HG03097 (cell line): ENCODE data around the gene PCDHGB5.
"Not testable (repeated sequence)": the region's sequence is repeated elsewhere in the genome, so short reads cannot be mapped to it uniquely, and the experiment has no call there.

Source experiments
- ATAC-seq: cut with Tn5 transposase; IDR thresholded peaks from one replicate; pipeline ENCODE4 v1.9.1; 2021; ENCODE audit not compliant: unreplicated experiment, low FRiP score

Gene PCDHGB5

DNA sequence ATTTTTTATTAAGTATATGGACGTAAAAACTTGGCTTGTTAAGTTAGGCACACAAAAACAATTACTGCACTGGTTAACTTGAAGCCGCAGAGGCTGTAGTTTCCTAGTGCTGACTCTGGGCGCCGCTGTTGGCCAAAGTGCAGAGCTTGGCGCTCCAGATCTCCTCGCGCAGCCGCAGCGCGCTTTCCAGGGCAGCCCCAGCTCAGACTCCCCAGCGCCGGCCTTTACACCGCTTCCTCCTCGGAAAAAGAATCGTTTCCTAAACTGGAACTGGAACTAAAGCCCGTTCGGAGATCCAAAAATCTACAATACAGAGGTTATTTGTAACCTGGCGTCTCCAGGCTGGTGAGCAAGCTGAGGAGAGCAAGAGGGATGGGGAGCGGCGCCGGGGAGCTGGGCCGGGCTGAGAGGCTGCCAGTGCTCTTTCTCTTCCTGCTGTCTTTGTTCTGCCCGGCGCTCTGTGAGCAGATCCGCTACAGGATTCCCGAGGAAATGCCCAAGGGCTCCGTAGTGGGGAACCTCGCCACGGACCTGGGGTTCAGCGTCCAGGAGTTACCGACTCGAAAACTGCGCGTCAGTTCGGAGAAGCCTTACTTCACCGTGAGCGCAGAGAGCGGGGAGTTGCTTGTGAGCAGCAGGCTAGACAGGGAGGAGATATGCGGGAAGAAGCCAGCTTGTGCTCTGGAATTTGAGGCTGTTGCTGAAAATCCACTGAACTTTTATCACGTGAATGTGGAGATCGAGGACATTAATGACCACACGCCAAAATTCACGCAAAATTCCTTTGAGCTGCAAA is at the start of gene PCDHGB5:
PCDHGB5 (plus strand) TSS at position 192 of the 796 bp plus-strand sequence; CDS start at position 373, 181 bp downstream.
- ATAC-seq, result not testable (repeated sequence)

DNA sequence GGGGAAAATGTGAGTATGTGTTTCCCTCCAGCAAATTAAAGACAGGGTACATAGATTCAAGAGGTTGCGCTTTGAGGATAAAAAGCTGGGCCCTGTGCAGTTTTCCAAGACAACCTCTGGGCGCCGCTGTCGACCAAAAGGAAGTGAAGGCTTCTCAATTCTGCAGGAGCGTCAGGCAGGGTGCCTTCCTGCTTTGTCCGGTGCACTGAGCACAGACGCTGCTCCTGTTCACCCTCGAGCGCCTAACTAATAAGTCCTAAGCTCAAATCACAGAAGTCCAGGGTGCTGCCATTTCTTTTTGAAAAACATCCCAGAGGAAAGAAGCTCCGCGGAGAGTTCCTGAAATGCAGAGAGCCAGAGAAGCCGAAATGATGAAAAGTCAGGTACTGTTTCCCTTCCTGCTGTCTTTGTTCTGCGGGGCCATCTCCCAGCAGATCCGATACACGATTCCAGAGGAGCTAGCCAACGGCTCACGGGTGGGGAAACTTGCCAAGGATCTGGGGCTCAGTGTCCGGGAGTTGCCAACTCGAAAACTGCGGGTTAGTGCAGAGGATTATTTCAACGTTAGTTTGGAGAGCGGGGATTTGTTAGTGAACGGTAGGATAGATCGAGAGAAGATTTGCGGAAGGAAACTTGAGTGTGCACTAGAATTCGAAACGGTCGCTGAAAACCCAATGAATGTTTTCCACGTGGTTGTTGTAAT is 47.7 kb upstream of the PCDHGB5 start, which contains the start of gene PCDHGB1:
PCDHGB1 (plus strand) TSS at position 183 of the 703 bp plus-strand sequence; CDS start at position 345, 162 bp downstream.
- no peak for ATAC-seq

DNA sequence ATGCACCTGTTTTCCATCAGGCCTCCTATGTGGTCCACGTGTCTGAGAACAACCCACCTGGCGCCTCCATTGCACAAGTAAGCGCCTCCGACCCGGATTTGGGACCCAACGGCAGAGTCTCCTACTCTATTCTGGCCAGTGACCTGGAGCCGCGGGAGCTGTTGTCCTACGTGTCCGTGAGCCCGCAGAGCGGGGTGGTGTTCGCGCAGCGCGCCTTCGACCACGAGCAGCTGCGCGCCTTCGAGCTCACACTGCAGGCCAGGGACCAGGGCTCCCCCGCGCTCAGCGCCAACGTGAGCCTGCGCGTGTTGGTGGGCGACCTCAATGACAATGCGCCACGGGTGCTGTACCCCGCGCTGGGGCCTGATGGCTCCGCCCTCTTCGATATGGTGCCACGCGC is 46.2 kb upstream of the PCDHGB5 start:
- ATAC-seq, result no peak

DNA sequence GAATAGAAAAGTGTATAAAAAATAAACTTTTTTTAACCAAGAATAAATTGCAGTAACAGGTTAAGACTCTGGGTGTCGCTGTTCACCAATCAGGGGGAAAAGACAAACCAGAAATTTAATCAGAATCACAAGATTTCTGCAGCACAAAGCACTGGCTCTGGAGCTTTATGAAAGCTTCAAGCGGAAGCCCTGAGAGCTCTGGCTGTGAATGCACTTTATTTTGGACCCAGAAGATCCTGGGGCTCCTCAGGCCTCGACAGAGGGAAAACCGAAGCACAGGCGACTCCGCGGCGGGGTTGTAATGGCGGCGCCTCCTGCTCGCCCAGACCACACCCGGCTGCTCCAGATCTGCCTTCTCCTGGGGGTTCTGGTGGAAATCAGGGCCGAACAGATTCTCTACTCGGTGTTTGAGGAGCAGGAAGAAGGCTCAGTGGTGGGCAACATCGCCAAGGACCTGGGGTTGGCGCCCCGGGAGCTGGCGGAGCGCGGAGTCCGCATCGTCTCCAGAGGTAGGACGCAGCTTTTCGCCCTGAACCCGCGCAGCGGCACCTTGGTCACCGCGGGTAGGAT is 42.8 kb upstream of the PCDHGB5 start, which contains the start of gene PCDHGA4:
PCDHGA4 (plus strand) TSS at position 122 of the 570 bp plus-strand sequence; CDS start at position 209, 87 bp downstream.
- ATAC-seq, result no peak

DNA sequence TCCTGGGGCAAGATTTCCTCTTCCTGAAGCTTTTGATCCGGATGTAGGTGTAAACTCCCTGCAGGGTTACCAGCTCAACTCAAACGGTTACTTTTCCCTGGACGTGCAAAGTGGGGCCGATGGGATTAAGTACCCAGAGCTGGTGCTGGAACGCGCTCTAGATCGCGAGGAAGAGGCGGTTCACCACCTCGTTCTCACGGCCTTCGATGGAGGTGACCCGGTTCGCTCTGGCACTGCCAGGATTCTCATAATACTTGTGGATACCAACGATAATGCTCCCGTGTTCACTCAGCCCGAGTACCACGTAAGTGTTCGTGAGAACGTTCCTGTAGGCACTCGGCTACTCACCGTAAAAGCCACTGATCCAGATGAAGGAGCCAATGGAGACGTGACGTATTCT is 42.1 kb upstream of the PCDHGB5 start:
- no peak for ATAC-seq

DNA sequence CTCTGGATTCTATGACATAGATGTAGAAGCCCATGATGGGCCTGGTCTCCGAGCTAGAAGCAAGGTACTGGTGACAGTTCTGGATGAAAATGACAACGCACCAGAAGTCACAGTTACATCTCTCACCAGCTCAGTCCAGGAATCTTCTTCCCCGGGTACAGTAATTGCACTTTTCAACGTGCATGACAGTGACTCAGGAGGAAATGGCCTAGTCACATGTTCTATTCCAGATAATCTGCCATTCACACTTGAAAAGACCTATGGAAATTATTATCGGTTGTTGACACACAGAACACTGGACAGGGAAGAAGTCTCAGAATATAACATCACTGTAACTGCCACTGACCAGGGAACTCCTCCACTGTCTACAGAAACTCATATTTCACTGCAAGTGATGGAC is 41.6 kb upstream of the PCDHGB5 start:
- no peak for ATAC-seq

DNA sequence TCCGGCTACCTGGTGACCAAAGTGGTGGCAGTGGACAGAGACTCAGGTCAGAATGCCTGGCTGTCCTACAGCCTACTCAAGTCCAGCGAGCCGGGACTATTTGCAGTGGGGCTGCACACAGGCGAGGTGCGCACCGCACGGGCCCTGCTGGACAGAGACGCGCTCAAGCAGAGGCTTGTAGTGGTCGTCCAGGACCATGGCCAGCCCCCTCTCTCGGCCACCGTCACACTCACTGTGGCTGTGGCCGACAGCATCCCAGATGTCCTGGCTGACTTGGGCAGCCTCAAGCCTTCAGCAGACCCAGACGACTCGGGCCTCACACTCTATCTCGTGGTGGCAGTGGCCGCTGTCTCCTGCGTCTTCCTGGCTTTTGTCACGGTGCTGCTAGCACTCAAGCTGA is 40.8 kb upstream of the PCDHGB5 start:
- ATAC-seq, result no peak

DNA sequence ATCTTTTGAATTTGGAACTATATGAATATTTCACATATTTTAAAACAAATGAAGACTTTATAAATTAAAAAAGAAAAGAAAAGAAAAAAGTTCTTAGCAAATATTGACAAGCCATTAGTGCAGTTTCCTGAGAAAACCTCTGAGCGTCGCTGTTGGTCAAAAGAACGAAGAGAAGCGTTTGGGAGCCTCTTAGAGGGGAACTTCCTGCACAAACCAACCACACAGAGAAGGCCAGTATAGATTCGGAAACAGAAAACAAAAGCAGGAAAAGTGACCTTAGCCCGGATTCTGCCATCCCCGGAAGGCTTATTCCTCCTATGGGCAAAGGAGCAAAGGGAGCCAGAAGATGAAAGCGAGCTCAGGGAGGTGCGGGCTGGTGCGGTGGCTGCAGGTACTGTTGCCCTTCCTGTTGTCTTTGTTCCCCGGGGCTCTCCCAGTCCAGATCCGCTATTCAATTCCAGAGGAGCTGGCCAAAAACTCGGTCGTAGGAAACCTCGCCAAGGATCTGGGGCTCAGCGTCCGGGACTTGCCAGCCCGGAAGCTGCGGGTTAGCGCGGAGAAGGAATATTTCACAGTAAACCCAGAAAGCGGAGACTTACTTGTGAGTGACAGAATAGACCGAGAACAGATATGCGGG is 37.8 kb upstream of the PCDHGB5 start, which contains the start of gene PCDHGB2:
PCDHGB2 (plus strand) TSS at position 205 of the 637 bp plus-strand sequence; CDS start at position 347, 142 bp downstream.
- ATAC-seq, result no peak

DNA sequence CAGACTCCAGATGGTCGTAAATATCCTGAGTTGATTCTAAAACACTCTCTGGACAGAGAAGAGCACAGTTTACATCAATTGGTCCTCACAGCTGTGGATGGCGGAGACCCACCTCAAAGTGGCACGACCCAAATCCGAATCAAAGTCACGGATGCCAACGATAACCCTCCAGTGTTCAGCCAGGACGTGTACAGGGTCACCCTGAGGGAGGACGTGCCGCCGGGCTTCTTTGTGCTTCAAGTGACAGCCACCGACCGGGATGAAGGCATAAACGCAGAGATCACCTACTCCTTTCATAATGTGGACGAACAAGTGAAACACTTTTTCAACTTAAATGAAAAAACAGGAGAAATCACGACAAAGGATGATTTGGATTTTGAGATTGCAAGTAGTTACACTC is 37.1 kb upstream of the PCDHGB5 start:
- no peak for ATAC-seq

DNA sequence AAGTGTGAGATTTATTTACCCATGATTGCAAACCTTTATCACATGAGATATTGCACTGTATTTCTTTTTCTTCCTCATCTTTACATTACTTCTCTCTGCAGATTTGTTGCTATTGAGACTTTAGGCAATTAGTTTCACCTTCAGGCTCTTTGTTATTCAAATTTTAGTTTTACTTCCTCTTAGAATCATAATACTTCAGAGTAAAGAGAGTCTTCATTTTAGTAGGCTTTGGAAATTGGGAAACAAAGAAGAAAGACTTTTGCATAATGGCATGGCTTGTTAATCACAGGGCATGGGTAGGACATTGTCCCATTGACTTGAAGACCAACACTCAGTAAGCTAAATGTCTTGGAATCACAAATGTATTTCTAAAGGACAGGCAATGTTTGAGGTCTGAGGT is 35.0 kb upstream of the PCDHGB5 start:
- no peak for ATAC-seq

DNA sequence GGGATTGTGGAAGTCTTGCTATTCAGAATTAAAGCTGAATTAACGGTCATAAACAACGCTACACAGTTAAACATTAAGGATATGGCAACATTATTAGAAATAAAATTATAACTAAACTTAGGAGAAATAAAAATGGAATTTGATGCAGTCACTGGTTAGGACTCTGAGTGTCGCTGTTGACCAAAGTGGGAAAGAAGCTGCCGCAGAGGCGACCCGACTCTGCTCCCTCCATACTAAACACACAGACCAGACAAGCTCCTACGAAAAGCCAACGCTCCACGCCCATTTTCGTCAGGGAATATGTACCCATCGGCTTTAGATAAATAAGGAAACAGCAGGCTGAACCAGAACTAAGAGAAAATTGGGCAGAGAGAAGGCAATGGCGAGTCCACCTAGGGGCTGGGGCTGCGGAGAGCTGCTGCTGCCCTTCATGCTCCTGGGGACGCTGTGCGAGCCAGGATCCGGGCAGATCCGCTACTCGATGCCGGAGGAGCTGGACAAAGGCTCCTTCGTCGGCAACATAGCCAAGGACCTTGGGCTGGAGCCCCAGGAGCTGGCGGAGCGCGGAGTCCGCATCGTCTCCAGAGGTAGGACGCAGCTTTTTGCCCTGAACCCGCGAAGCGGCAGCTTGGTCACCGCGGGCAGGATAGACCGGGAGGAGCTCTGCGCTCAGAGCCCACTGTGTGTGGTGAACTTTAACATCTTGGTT is 33.6 kb upstream of the PCDHGB5 start, which contains the start of gene PCDHGA5:
PCDHGA5 (plus strand) TSS at position 211 of the 709 bp plus-strand sequence; CDS start at position 380, 169 bp downstream.
- no peak for ATAC-seq

DNA sequence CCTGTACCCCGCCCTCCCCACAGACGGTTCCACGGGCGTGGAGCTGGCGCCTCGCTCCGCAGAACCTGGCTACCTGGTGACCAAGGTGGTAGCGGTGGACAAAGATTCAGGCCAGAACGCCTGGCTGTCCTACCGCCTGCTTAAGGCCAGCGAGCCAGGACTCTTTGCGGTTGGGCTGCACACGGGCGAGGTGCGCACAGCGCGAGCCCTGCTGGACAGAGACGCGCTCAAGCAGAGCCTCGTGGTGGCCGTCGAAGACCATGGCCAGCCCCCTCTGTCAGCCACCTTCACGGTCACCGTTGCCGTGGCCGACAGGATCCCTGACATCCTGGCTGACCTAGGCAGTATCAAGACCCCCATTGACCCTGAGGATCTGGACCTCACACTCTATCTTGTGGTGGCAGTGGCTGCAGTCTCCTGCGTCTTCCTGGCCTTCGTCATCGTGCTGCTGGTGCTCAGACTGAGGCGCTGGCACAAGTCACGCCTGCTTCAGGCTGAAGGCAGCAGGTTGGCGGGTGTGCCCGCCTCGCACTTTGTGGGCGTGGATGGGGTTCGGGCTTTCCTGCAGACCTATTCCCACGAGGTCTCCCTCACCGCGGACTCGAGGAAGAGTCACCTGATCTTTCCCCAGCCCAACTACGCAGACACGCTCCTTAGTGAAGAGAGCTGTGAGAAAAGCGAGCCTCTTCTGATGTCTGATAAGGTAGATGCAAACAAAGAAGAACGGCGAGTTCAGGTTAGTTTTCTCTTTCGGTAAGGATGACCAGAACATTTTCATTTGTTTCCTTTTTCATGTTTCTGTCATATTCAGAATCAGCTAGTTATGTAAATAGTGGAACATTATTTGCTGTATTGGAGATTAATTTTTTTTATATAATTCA is 31.5 kb upstream of the PCDHGB5 start:
- ATAC-seq, result no peak

DNA sequence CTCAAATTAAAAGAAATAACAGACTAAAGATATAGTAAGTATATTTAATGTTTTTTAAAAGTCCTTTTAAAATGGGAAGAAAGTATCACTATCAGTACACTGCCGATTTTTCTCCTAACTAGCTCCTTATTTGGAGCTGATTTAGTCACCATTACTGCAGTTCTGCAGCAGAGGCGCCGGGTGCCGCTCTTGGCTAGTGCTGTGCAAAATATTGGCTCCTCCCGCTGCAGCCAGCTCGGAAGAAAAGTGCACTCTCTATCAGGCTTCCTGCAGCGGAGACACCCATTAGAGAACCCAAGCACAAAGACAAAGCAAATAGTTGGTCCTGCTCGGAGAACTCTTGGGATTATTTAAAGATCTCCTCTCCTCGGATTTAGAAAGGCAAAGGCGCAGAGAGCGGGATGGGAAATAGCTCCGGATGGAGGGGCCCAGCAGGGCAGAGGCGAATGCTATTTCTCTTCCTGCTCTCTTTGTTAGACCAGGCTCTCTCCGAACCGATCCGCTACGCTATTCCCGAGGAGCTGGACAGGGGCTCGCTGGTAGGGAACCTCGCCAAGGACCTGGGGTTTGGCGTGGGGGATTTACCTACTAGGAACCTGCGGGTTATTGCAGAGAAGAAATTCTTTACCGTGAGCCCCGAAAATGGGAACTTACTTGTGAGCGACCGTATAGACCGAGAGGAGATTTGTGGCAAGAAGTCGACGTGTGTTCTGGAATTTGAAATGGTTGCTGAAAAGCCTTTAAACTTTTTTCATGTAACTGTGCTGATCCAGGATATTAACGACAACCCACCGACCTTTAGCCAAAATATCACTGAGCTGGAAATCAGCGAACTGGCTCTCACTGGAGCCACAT is 27.5 kb upstream of the PCDHGB5 start, which contains the start of gene PCDHGB3:
PCDHGB3 (plus strand) TSS at position 249 of the 855 bp plus-strand sequence; CDS start at position 402, 153 bp downstream.
- peak; percentile 68 for ATAC-seq

DNA sequence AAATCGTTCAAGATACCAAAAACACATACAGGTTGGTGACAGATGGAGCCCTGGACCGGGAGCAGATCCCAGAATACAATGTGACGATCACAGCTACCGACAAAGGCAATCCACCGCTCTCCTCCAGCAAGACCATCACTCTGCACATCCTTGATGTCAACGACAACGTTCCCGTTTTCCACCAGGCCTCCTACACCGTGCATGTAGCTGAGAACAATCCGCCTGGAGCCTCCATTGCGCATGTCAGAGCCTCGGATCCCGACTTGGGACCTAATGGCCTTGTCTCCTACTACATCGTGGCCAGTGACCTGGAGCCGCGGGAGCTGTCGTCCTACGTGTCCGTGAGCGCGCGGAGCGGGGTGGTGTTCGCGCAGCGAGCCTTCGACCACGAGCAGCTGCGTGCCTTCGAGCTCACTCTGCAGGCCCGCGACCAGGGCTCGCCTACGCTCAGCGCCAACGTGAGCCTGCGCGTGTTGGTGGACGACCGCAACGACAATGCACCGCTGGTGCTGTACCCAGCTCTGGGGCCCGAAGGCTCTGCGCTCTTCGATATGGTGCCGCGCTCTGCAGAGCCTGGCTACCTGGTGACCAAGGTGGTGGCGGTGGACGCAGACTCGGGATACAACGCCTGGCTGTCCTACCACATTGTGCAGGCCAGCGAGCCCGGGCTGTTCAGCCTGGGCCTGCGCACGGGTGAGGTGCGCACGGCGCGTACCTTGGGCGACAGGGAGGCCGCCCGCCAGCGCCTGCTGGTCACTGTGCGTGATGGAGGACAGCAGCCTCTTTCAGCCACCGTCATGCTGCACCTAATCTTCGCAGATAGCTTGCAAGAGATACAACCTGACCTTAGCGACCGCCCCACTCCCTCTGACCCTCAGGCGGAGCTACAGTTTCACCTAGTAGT is 25.9 kb upstream of the PCDHGB5 start:
- no peak for ATAC-seq

DNA sequence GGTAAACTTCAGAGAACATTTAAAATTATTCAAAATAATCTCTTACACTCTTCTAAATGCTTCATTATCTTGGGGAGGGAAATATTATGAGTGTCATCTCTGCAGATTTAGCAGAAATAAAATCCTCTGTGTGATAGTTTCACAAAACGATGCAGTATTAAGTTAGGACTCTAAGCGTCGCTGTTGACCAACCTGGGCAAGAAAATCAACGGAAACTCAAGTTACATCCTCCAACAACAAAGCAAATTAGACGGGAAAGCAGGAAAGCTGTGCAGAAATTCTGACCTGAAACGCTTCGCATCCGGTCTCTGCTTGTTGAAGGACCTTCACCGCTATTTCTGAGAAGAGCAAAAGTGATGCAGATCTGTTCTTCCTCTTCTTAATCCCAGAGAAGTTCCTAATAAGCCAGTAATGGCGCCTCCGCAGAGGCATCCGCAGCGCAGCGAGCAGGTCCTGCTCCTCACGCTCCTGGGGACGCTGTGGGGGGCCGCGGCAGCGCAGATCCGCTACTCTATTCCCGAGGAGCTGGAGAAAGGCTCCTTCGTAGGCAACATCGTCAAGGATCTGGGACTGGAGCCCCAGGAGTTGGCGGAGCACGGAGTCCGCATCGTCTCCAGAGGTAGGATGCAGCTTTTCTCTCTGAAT is 24.0 kb upstream of the PCDHGB5 start, which contains the start of gene PCDHGA6:
PCDHGA6 (plus strand) TSS at position 219 of the 645 bp plus-strand sequence; CDS start at position 412, 193 bp downstream.
- ATAC-seq, result no peak

DNA sequence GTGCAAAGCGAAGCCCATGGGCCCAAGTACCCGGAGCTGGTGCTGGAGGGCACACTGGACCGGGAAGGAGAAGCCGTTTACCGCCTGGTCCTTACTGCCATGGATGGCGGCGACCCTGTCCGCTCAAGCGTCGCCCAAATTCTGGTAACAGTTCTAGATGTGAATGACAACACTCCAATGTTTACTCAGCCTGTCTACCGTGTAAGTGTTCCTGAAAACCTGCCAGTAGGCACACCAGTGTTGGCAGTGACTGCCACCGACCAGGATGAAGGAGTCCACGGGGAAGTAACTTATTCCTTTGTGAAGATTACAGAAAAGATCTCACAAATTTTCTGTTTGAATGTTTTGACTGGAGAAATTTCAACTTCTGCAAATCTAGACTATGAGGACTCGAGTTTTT is 23.1 kb upstream of the PCDHGB5 start:
- no peak for ATAC-seq
